Glomerular endothelial cell (primary cell): ENCODE measurements around the gene MEGF6. TPM values are rescaled to one million over a fixed set of nuclear protein-coding genes. Genes with fewer than 3 reads are reported as not detected.

Experiments used
- DNase-seq: peaks from one replicate; pipeline ENCODE4 v3.0.0-alpha.2; 2011; ENCODE audit warnings: low read depth, low spot score; ENCODE audit errors: extremely low read depth
- total RNA-seq: library from RNA; depleted of rRNA; stranded (reverse); fragments of >200 nt; gene quantifications from 2 replicates; pipeline ENCODE4 v1.2.3, GENCODE V29; 2015

Gene MEGF6
- total RNA-seq, 1 donor from 2014 or later = 57.6 TPM

DNA sequence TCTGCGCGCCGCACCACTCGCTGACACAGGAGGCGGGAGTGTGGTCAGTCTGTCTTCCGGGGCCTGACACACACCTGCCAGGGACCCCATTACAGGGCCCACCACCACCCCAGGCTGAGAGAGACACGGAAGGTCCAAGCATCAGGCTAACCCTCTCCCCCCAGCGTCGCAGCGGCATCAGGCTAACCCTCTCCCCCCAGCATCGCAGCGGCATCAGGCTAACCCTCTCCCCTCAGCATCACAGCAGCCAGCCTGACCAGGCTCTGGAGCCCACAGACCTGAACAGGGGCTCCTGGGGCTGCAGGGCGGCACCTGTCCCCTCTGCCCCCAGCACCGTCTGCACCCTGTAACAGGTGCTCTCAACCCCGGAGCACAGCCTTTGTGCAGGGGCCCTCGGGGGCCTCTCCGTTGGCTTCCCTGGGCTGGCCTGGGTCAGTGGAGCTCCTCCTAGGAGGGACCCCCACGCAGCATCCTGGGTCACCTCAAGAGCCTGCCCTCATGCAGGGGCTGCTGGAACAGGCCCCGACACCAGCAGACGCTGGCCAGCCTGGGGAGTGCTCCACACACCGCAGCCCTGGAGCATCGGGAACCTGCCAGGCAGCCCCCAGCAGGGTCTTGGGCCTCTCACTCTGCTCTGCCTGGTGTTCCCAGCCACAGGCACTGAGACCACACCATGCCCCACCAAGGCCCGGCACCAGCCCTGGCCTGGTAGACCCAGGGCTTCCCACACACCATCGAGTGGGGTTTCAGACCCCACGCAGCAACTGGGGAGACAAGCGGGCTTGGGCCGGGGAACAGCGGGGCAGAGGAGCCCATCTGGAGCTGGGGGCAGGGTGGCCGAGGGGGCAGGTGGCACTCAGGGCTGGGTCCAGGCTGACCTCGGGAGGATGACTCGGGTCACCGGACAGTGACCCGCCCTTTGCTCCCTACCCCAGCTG lies 67.0 kb downstream of the MEGF6 start:
- no peak for DNase-seq

DNA sequence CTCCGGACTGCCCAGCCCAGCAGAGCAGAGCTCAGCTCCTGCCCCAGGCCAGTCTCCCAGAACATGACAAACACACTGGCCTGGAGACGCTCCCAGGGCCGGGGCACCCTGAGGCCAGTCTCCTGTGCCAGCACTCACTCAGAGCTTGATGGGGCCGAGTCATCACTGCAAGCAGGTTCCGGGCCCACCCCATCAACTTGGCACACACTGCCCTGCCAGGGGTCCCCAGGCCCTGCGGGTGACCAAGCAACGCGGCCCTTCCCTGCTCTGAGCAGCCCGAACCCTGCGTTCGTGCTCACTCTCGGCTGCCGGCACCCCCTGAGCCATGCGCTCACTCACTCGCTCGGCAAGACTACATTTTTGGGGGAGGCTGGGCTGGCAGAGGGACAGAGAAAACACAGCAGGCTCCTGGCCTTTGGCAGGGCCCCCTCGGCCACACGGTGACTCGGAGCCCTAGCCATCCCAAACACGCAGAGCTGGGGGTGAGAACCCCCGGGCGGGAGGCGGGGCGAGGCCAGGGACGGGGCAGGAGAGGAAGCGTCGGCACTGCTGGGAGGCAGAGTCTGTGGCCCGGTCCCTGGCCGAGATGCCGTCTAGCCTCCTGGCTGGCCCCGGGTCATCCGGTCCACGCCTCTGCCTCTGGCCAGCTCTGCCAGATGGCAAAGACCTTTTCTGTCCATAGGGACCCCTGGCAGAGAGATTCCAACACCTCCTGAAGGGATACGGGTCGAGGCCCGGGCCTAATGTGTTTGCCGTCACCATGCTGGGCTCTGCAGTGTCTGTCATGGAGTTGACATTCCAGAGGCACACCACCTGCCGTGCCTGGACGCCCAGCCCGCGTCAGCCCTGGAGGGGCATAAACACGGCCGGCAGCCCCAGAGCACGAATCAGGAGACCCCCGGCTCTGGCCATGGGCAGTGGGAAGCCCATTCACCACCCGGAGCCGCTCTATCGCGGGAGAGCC lies 68.0 kb downstream of the MEGF6 start:
- DNase-seq = no peak

DNA sequence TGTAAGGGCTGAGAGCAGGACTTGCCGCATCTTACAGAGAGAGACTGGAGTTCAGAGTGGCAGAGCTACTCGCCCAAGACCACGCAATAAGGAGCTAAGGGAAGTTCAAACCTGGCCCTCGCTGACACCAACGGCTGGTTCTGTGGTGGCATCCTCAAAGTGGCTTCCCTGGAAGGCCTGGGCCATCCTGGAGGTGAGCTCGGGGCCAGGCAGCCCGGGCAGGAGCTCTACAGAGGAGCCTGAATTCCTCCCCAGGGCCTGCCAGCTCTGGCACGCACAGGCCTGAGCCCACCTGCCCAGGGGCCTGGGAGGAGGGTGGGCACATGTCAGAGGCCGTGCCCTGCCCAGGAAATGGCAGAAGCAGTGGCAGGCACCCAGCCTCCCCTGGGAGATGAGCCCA lies 68.6 kb downstream of the MEGF6 start:
- DNase-seq = no peak

DNA sequence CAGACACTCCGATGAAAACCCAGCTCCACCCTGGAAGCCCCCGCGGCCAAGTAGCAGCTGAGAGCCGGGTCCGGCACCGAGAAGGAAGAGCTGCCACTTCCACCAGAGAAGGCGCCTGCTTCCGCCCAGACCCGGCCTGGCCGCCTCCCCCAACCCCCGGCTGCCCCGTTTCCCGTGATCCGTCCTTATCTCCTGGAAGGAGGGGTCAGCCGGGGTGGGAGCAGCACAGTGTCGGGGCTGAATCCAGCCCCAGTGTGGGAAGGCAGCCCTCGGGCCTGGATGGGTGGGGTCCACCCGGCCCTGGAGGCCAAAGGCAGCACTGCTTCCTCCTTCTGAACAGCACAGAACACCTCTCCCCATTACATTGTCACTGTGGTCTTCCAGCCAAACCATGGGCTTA lies 69.4 kb downstream of the MEGF6 start:
- DNase-seq = no peak

DNA sequence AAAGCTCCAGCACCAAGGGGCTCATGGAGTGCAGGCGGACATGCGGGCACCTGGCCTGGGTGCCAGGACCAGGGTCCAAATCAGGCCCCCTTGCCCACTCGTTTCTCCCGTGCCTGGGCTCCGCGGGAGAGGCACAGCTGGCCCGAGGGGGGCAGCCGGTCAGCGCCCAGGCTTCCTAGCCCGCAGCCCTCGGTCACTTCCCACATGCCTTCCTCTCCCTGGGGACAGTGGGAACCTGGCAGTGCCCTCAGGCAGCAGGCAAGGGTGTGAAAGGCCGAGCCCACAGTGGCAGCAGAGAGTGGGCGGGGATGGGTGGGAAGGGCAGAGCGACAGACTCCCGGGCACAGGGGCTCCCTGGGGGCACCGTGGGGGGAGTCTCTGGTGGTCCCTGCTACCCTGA lies 69.8 kb downstream of the MEGF6 start:
- DNase-seq = no peak

DNA sequence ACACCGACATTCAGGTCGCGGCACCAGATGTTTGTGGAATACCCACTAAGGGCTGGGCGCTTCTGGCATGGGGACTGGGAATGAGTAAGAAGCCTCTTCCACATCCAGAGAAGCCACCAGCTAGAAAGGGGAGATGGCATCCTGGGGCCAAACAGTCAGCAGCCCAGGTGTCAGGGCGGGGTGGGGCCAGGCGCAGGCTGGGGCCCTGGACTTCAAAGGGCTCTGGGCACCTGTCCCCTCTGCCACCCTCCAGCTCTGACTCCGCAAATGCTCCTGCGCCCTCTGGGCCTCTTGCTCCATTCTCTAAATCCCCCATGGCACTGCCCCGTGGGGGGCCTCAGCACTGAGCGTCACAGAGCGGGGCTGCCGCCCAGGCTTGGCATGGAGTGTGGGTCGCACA lies 70.4 kb downstream of the MEGF6 start:
- no peak for DNase-seq

DNA sequence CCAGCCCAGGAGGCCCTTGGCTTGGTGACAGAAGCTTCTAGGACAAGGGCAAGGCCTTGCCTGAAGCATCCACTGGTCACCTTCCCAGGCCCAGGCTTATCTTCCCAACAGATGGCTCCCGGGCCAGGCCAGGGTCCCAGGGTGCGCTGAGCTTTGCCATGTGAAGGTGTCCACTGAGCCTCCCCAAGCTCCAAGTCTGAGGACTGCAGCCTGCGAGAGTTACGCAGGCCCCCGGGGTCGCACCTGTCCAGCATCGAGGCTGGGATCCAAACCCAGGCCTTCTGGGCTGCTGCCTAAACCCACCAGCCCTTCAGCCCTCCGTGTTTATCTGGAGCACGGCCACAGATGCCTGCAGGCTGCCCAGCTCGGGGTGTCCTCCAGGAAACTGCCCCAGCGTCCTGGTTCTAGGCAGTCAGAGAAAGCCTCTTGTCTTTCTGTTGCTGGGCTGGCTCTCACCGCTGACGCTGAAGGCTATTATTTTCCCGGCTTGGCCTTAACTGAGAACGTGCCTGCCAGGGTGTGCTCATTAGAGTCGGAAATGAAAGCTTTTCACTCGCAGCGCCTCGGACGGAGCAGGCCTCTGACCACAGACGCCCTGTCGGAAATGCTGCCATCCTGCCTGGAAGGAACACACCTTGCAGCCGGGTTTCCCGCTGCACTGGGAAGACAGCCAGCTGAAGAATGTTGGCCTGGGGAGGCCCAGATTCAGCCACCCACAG lies 71.4 kb downstream of the MEGF6 start:
- DNase-seq = no peak

DNA sequence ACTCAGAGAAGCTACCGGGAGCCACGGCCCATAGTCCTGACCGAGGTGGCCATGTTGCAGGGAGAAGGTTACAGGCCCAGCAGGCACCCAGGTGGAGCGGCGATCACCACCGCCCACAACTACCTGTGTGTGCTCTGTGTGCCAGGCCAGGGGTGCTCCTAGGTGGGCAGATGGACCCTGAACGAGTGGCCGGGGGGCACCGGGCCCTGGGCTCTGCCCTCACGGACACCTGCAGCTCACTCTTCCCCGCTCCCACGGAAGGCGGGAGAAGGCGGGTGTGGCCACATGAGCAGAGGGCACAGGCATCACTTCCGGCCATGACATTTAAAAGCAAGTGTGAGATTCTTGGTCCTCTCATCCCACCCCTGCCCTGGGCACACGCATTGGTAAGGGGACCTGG lies 73.9 kb downstream of the MEGF6 start:
- no peak for DNase-seq

DNA sequence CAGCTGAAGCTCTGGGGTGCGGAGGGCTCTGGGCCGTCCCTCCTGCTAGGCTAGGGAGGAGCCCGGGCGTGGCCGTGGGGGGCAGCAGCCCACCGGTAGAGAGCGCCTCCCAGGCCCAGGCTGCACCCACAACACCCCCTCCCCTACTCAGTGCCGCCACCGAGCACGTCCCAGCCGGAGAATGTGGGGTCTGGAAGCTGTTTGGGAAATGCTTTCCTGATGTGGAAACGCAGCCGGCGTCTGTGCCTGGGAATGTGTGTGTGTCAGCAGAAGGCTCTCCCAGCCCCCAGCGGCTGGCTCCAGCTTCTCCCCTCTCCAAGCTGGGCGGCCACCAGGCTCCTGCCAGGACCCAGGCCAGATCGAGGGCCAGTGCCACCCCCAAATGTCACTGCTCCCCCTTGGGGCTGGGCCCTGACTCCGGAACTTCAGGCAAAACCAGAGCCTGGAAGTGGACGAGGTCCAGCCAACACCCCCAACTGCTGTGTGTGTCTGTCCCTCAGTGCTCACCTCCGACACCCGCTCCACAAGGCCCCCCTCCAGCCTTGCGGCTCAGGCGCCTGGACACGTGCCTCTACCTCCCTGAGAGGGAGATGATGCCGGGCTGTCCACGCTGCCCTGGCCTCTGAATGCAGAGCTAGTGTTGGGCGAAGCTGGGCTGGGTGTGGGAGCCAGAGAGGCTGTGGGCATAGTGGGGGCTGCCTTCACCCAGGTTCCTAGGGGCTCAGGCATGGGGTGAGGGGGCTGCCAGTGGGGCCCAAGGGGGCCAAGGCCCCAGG lies 74.7 kb downstream of the MEGF6 start:
- DNase-seq = no peak

DNA sequence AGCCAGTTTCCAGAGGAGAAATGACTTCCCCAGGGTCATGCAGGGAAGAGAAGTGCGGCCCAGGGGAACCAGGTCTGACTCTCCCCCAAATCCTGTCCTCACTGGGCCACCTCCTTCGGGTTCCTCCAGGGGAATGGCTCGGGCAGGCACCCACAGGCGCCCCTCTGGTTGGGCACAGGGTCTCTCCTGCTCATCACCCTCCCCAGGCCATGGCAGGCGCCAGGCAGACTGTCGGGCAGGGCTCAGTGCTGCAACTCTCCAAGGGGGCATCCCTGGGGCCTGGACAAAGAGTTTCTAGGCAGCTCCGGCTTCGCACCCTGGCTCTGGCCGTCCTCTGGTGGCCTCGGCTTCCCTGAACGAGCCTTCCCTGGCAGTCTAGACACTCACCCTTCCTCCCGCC lies 75.6 kb downstream of the MEGF6 start:
- DNase-seq = no peak

DNA sequence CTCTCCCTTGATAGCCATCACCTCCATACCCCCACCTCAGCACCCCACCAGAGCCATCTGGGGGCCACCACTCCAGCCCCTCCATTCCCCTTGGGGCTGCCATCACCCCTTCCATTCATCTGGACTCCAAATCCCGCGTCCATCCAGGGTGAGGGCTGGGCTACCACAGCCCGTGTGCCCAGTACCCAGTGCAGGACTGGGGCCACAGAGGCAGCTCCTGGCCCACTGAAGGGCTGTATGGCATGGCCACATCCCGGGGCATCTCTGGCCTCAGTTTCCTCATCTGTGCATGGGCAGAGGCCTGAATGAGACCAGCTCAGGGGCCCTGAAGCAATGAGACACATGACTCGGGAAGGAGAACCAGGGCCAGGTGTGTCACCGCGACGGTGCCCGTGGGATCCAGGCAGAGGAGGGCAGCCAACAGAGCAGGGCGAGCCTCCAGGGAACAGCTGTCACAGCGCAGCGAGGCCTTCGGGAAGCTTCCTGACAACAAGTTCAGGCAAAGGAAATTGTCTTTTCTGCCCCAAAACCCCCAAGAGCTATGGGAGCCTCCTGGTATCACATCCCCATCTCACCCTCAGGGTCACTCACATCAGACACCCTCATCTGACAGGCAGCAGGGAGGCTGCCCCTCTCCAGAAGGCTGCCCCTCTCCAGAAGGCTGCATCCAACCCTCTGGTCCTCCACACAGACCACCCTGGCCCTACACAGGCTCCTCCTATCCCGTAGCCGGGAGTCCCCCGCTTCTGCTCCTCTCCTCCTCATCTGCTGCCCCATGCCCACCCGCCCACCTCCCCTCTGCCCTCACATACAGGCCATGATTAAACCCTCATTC lies 76.3 kb downstream of the MEGF6 start:
- no peak for DNase-seq

DNA sequence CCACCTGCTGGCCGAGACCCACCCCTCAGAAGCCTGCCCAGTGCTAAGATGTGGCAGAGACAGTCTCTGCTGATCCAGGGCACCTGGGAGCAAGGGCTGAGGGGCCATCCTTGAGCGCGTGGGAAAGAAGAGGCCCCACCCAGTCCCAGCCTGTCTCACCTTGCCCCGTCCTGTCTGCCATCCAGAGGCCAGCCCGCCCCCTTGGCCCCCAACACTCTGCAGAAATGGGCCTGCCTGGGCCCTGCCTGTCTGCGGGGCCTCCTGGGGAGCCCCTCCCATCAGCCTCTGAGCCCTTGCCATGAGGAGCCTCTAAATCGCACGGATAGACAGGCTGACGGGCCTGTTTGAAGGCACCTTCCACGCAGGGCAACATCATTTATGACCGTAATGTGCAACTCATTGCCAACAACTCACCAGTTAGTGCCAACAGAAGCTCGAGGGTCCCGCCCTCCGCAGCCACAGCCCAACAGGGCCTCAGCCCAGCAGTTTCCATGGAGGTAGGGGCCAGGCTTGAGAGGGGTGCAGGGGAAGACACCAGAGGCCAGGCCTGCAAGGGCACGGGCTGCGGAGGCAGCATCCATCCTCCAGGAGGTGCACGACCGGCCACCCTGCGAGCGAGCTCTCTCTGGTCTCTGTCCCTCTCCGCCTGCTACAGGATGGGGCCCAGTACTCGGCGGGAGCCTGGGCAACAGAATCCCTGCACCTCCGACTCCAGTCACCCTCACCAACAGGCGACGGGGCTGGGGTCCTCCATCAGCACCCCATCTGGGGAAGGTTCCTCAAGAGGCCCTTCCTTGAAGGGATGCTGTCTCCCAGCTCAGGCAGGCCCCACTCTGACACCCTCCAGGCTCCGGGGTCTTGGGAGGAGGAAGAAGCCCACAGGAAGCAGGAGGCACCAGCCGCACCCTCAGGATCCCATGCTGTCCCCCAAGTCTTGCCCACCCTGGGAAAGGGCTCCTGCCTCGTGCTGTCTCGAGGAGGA lies 78.0 kb downstream of the MEGF6 start:
- DNase-seq = no peak

DNA sequence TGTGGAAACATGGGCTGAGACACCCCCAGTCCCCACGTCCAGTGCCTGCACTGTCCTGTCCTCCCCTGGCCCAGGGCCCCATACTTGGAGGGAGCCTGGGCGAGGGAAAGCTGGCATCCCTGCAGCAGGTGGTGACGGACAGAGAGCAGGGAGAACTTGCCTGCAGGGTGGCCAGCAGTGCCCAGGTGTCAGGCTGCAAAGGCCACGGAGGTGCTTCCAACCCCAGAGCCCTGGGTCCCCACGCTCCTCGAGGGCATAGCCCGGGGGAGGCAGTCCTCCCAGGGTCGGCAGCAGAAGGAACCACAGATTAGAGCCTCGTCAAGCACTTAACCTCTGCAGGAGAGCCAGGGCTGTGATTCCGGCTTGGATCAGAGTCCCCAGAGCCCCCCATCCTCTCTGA lies 79.4 kb downstream of the MEGF6 start:
- DNase-seq = no peak

DNA sequence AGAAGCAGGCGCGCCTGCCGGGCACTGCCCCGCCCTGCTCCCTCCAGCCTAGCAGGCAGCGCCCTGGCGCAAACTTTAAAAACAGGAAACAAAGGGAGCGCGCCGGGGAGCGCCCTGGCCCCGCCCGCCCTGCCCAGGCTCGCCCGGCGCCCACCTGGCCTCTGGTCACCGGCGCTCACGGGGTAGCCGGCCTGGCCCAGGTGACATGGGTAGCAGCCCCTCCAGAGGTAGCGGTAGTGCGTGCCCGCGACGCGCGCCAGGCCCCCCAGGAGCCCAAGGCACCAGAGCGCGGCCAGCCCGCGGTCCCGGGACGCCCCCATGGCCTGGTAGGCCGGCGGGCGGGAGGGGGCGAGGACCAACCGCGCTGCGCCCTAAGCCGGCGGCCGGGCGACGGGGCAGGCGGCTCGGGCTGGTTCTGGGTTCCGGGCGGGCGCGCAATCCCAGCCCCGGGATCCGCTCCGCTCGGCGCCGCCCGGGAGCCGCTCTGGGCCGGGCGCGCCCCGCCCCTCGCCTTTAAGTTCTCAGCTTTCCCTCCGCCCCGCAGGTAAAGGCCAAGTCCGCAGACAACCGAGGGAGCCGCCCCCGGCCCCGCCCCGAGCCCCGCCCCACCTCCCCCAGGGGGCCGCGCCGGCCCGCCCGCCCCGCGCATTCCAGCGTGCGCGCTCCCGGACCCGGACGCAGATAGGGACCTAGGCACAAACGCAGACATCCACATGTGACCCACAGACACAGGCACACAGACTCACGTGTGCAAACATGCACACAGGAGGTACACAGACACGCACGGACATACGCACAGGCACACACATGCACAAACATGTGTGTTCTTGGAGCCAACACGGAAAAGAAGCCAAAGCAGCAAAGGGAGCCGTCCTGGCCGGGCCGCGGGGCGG lies 80.1 kb downstream of the MEGF6 start:
- no peak for DNase-seq

DNA sequence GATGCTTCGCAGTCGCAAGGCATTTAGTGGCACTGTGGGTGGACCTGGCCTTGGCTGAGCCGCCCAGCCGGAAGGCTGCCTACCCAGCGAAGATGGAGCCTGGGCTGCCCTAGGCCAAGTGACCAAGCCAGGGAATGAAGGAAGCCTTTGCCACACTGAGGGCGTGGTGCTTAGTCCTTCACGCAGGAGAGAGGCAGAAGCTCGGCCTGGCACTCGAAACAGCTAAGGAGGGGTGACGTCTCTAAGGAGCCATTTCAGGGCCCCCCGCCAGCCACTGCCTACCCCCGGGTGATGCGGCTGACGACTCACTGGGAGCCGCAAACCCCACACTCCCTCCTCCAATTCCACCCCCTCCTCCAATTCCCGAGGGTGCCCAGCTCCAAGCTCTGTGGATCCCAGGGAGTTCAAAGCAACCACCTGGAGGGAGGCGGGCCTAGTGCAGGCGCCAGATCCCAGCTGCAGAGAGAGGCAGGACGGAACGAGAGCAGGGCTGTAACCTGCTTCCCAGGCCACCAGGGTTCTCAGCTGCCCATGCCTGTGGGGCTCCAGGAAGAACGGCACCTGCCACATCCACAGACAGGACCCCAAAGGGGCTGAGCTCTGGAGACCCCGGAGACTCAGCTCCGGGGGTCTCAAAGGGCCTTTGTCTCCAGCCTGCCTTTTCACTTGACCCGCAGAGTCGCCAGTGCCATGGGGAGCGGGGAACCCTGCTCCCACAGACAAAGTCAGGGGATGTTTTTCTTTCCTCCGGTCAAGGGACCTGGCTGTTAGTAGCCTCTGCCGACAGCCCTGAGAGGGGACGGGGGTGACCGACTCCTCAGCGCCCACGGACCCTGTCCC lies 81.0 kb downstream of the MEGF6 start:
- DNase-seq = no peak

DNA sequence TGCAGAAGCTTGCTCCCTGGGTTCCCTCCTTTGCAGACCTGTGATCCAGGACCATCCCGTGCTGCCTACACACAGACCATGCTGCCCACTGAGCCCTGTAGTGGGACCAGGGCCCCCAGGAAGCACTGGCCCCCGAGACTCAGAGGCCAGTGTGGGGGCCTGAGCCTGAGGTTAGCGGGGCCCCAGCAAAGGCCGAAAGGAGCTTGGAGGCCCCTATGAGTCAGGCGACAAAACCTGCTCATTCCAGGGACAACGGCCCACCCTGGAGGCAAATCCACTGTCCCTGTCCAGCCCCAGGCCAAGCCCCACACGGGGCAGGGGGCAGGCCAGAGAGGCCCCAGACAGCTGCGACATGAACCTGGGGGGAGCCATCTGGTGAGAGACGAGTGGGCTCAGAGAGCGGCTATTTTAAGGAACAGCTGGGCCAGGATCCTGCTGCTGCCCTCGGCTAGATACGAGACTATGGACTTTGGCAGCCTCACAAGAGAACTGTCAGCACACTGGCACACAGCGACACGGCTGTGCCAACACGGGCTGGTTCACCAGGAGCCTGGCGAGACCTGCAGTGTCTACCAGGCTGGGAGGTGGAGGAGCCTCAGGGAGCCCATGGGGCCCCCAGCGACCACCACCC lies 82.1 kb downstream of the MEGF6 start:
- no peak for DNase-seq
